PC-9 (cell line): Measurements from ENCODE around the gene DVL1.

ENCODE experiments used
- CTCF ChIP-seq: fragments of 200-600 bp; sonication (generic); conservative IDR thresholded peaks from 2 replicates; pipeline ENCODE4 v1.6.1; 2017; ENCODE audit warnings: mixed run types, antibody characterized with exemption, mild to moderate bottlenecking, moderate library complexity
- EZH2 ChIP-seq: fragments of 200-600 bp; sonication (generic); IDR thresholded peaks from 2 replicates; pipeline ENCODE4 v1.8.0; 2017; ENCODE audit warnings: antibody characterized with exemption, low read depth

GRCh38 chr1:1347663-1348419 is 1.4 kb downstream of the DVL1 start:
- TF ChIP-seq EZH2, result no peak
- TF ChIP-seq CTCF, result no peak
